Astrocyte of the hippocampus (primary cell): ENCODE data around the gene STARD3.
"Not testable (repeated sequence)": the region's sequence is repeated elsewhere in the genome, so short reads cannot be mapped to it uniquely, and the experiment has no call there.

Source experiments
- DNase-seq: peaks from one replicate; pipeline ENCODE4 v3.0.0; 2011; ENCODE audit warnings: low read depth, low spot score

STARD3 gene

DNA sequence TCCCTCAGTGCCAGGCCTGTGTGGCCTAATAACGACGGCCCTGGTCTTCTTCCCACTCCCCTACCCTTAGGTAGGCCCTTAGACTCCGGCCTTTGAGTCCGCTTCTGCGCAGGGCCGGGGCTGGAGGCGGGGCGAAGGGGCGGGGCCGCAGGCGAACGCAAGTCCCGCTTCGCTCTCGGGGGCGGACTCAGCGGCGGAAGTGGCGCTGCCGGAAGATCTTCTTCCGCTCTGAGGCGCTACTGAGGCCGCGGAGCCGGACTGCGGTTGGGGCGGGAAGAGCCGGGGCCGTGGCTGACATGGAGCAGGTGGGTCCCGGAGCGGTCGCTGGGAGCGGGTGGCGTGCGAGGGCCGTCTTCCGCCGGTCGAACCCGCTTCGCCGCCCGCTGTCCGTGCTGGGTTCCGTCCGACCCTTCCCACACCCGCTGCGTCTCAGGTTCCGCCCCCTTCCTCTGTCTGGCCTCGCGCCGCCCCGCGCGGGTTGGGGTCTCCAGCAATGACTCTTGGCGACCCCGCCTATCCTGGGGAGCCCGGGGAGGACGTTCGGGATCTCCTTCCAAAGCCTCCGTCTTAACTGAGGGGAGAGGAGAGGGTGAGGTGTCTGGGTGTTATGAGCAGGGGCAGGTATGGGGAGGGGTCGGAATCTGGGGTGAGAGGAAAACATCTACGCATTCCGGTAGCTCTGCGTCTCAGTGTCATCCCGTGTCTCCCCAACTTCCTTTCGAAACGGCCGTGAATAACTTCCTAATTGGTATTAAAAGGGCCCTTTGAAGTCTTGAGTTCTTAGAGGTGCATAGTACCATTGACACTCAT, at the start of gene STARD3:
Gene STARD3, plus strand, starts transcription at position 218 of the 810 bp plus-strand sequence. CDS start 16,388 bp downstream, outside the sequence.
- peak; percentile 93 for DNase-seq

DNA sequence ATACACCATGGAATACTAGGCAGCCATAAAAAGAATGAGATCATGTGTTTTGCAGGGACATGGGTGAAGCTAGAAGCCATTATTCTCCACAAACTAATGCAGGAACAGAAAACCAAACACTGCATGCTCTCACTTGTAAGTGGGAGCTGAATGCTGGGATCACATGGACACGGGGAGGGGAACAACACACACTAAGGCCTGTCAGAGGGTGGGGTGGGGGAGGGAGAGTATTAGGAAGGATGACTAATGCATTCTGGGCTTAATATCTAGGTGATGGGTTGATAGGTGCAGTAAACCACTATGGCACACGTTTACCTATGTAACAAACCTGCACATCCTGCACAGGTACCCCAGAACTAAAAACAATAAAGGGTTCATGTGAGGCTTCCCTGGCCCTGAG, 46.8 kb upstream of the STARD3 start:
- not testable (repeated sequence) for DNase-seq

DNA sequence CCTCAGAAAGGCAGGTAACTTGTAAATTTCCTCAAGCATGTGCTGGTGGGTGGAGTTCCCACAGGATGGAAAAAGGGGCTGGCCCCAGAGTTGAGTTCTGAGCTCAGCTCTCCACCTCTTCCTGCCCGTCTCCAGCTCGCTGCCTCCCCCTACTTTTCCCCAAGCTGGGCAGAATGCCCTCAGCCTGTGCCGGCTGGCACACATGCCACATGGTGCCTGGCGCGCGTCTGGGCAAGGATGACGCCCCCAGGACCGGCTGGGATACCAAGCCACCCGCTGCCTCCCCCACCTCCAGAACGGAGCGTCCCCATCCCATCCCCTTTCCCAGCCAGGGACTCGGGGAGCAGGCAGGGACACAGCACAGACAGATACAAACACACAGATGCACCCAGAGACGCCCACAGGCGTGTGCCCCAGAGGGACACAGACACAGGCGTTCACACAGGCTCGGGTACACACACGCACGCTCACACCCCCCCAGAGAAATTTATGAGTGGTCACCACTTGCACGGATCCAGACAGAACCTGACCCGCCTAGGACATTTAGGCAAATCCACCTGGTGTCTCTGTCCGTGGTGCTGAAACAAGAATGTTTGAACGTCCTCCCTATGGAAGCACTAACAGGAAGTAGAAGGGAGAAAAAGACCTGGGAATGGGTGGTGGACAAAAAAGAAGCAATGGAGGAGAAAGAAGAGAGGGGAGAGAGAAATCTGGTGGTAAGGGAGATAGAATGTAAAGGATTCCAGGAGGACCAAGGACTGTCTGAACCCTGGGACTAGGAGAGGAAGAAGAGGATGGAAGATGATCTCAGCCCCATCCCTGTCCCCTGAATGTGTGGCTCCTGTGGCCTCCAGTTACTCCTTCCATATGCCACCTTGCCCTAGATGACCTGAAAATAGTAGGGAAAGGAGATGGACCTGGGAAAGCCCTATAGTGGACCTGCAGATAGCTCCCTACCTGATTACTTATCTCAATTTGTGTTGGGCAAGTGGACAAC, 44.7 kb upstream of the STARD3 start:
- peak; percentile 73 for DNase-seq

DNA sequence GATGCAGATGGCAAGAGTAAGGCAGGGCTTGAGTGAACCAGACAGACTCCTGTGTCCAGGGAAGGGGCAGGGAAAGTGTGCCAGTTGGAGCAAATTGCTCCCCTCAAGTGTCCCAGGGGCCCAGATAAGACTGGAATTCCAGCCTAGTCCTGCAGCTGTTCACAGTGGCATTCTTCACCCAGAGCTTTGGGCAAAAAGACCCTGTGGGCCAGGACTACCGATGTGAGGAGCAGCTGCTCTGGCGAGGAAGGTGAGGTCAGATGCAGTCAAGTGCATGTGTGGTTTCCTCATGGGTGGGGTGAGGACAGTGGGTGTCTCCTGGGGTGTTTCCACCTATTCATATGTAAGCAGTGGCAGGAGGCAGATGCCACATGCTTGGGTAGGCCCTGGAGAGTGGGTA, 43.6 kb upstream of the STARD3 start:
- no peak for DNase-seq

DNA sequence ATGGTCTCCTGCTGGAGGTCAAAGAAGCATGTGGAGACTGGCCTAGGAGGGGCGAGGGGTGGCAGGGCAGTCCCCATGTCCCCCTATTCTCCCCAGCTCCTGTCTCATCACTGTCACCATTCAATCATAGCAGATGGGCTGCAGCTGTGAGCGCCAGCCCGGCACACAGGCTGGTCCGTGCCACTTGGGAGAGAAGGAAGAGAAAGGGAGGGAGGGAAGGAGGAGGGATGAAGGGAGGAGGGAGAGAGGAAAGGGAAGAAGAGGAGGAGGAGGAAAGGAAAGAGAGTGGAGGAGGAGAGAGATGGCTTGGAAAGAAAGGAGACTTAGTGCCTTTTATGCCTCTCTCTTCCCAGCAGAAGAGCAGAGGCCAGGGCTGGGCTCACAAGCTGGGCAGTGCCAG, 41.6 kb upstream of the STARD3 start:
- DNase-seq, result no peak

DNA sequence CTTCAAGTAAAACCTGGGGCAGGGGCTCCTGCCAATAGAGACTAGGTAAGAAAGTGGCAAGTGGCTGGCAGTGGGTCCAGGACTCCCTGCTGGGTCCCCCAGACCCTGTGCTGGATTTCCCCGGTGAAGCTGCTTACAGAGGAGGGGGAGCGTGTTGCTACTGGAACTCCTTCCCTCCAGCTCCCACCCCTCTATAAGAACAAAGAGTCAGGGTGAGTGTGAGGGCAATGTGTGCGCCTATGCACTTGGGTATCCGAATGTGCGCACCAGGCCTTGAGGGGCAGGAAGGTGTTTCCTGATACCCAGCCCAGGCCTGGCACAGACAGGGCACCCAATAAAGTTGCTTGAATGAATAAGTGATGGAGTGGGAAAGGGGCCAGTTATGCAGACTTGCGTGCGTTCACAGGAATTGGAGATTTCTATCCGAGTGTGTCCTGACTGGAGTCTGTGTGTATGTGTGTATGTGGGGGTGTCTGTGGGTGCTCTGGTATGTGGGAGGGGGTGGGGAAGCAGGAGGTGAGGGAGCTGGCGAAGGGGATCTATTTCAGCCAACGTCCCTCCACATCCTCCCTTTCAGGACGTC, 40.9 kb upstream of the STARD3 start:
- DNase-seq, result no peak

DNA sequence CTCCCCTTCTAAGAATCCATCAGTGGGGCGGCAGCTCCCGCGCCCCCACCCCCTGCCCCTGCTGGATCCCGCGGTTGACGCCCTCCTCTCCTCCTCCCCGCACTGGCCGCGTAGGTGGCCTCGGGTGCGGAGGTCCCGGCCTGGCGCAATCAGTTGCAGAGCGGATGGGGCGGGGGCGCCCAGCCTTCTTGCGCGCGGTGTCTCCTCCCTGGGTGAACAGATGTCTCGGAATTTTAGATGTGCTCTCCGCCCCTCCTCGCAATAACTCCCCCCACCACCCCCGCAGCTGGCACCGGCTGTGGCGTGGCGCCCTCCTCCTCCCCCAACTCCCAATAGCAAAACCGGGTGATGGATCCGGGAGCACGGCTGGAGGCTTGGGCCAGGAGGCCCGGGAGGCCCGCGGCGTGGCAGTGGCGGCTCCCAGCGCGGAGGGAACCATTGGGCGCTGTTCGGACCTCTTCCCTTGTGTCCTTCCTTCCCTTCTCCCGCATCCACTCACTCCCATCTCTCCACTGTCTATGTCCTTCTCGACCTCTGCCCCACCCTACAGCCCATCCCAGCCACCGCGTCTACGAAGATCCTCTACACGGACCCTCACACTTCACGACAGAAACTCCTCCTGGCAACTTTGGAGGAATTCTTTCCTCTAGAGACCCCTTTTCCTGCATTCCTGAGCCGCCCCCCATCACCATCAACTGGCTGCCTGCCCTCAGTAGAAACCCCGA, 40.2 kb upstream of the STARD3 start:
- DNase-seq, result no peak

DNA sequence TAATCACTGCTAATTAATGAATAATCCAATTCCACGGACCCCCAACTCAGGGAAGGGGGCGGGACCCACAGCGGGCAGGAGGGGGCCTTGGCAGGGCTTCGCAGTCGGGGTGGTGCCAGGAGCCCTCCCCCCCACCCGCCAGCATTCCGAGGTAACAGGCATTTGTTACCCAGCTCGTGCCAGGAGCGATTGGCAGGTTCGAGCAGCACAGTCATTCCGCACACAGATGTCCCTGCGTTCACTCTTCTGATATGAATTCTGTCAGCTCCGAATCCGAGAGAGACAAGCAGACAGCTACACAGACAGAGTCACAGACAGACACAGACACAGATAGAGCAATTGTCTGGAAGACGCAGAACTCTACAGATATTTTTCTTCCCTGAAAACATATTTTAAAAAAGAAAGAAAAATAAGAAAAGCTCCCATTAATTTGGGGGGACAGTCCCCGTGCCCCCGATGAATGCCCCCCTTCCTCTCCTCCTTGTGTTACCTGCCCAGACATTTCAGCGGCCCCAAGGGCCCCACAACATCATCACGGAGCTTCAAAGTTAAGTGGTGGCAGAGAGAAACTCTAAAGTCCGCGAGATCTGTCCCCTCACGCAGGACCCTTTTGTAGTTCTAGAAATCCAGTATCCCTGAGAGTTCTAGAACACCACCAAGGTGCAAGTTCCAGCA, 39.4 kb upstream of the STARD3 start:
- no peak for DNase-seq

DNA sequence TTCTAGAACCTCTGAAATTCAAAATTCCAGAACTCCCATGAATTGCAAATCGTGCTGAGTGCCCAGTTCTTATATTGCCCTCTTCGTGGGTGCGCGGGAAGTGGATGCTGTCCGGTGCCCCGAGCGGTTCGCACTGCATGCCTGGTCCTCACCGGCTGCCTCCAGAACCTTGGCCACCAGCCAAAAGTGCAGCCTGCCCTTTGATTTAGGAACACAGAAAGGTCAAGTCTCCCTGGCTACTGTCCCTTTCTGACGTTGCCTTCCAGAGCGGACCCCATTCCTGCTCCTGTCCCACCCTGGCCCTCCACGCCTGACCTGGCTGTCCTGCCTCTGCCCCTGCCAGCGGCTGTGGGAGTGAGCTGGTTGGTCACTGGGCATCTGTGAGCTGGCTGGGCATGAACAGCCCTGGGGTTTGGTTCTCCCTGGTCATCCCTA, 38.9 kb upstream of the STARD3 start:
- no peak for DNase-seq

DNA sequence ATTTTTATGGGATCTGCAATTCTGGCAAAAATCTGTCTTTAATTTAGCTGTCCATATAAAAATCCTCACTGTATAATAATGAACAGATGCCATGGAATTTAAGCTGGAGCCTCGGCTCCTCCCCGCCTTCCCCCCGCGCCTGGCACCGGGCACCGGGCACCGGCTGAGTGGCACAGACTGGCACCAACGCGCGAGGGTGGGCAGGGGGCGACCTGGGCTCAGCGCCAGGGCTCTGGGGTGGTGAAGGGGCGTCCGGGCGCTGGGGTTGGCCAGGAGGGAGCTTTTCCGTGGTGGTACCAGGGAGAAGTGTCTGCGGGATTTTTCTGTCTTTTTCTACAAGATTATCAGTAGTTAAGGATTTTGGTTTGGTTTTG, 38.3 kb upstream of the STARD3 start:
- no peak for DNase-seq

DNA sequence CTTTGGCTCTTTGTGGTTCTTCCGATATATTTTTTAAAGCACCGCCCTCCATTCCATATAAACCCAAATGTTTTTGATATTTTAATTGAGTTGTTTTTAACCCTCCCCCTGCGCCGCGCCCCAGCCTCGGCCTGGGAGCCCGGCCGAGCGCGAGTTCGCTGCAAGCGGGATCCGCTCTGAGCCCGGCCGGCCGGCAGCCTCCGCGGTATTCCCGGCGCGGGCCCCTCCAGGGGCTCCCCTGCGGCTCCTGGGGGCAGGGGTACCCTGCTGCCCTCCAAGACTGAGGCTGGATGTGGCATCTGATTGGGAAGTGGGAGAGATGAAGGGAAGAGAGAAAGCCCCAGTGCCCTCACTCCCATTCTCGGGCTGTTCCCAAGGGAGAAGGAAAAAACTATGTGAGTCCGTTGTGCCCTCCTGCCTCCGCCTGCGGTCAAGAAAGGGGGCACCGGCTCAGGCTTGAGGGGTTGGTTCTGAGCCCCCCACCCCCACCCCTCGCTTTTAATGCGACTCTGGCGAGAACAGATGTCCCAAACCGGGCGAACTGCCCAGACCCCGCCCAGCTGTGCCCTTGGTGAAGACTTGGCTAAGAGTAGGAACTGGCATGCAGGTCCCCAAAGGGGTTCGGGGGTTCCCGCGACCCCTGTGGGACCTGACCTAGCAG, 37.8 kb upstream of the STARD3 start:
- no peak for DNase-seq

DNA sequence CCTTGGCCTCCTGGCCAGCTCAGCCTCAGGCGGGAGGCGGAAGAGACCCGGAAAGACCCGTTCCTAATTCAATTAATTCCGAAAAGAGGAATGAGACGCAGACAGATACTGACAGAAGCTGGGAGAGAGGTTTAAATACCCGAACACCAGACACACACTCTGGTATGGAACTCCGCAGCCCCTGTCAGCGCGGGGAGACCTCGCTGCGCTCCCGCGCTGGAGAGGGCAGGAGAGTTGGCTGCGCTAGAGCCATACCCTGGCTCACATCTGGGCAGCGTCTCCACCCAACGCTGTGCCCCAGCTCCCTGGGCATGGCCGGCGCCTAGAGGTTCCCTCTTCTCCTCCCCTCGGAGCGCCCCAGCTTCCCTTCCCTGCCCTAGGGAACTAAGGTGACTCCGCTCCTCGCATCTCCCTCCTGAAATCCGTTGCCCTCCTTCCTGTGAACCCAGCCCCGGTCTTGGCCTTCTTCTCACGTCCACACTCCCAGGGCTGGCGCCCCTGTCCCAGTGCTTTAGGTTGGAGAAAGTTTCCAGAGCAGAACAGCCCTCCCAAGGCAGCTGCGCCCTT, 37.2 kb upstream of the STARD3 start:
- no peak for DNase-seq

DNA sequence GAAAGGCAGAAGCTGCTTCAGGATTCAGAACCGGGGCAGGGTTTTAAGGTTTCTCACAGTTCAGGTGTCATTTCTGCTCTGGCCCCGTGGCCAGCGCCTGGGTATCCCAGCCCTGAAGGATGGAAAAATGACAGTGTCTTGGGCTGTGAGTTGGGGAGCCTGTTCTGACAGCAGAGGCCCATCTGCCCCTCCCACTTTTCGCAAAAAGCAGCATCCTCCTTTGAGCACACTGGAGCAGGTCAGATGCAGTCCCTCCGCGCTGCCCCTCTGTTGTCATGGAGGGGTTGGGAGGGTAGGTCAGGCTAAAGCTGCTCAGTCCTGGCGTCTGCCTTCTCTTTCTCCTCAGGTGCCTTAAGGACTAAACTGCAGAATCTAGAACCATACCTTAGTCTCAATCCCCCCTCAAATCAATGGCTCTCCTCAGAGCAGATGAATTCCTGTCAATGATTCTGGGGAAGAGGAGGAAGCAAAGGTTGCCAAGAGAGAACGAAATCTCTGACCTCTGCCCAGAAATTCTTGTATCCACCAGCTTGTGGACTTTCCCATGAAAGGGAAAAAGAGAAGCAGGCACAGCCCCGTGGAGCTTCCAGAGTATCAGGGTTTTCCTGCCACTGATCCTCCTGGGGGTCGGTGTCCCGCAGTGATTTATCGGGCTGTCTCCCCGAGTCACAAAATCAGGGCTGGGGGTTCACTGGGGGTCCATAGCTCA, 36.5 kb upstream of the STARD3 start:
- no peak for DNase-seq

DNA sequence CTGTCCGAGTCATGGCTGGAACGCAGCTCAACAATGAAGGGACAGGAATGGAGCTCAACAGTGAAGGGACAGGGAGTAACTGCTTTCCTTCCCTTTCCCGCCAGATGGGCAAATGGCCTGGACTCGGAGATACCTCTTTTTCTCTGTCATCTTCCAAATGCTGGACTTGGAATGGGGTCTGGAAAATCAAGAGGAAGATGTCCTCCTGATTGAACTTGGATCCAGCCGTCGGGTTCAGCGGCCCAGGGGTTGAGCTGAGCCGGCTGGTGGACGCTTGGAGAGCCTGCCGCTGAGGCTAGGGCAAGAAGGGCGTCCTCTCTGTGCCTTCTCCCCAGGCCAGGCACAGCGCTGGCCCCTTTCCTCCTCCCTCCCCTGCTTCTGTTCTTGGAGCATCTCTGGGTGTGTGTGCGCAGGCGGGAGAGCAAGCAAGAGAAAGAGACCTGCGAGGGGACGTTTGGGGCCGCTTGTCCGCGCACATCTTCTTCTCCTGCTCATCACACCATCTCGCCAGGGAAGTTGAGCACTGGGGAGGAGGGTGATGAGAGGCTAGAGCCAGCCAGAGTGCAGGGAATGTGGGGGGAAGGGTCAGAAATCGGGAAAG, 35.8 kb upstream of the STARD3 start:
- no peak for DNase-seq

DNA sequence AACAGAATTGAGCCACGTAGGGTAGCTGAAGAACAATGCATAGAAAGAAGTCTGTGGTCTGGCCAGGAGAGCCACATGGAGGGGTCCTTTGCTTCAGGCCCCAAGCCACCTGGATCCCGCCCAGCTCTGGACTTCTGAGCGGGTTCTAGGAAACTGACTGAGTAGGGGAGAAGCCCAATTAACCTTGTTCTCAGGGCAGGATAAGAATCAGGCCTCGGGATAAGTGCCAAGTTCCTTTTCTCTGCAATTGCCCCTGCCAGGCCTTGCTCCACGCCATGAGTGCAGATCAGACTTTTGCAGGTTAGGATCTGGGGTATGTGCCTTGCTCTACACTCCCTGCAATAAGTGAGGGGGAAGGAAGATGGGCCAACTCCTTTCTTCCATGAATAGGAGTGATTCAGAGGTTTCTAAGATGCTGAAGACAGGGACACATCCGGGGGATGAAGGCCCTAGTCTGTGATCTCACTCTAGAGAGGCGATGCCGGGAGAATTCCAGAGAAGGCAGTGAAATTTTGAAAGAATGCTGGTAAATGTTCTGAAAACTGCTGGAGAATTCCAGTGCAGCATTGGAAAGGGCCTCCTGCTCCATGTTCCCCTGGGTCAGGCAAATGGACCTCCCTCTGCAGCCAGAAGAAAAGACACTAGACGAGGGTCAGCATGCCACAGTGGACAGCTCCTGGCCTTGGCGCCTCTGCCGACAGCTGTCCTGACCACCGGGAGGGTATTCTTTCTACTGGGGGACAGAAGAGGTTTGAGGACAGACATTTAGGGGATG, 35.0 kb upstream of the STARD3 start:
- DNase-seq, result no peak

DNA sequence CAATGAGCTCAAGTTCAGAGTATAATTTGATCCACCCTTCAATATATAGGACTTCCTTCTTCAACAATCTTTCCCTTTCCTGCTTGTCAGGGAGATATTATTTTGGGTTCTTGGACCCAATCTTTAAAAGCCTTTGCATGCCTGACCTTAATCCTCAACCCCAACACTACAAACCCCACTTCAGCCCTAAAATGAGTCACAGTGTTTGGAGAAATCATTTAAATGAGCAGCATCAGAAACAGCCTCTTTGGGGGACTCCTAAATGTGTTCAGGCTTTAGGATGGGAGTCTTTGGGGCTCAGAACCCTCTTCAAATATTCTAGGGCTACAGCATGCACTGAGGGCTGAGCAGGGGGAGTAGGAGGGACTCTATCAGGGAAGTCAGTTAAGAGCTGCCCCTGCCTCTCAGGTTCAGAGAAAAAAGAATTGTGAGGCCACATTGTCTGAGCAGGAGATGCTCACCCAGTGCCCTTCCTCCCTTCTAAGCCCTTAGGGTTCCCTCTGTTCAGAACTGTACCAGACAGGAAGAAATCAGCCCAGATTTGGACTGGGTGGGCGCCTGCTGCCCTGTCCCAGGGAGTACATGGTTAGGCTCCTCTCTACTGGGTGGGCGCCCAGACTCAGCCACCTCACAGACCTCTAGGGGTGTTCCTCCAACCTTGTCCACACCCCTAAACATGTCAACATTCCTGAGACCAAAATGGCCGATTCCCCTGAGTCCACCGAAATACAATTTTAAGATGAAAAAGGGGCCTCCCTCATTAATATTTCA, 34.2 kb upstream of the STARD3 start:
- no peak for DNase-seq

DNA sequence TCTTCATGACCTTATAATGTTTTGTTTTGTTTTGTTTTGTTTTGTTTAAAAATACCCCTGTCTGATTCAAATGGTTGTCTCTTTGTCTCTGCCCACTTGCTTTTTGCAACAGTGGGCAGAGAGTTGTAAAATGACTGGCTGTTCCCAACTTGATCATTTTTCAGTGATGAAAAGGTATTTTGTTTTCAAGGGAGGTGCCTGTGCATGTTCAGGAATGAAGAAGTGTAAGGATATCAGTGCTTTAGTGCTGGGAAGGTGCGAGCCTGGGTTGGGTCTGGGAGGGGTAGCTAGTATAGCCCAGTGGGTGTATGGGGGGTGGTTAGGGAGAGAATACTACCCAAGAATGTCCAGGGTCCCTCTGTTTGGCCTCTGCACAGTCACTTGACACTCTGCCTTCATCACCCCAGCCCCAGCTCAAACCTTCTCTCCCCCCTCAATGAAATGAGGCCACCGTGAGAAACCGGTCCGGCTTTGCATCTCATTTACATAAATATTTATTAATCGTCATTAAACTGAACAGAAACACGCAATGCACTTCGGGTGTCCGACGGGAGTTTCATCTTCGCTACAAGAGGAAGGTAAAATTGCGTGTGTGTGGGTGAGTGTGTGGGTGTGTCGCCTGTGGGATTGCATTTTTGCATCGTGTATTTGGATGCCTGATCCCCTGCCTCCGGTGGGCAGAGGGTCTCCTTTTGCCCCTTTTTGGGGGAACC, 33.5 kb upstream of the STARD3 start:
- DNase-seq, result no peak
